Measurements from ENCODE around the gene TOM1L2. TPM values are rescaled to one million over a fixed set of nuclear protein-coding genes. Genes with fewer than 3 reads are reported as not detected.

The TOM1L2 gene
- total and polyA plus RNA-seq, 2 of the 4 experiments (the other 2 are of a cell fraction) = 34.4 to 51.7 TPM

DNA sequence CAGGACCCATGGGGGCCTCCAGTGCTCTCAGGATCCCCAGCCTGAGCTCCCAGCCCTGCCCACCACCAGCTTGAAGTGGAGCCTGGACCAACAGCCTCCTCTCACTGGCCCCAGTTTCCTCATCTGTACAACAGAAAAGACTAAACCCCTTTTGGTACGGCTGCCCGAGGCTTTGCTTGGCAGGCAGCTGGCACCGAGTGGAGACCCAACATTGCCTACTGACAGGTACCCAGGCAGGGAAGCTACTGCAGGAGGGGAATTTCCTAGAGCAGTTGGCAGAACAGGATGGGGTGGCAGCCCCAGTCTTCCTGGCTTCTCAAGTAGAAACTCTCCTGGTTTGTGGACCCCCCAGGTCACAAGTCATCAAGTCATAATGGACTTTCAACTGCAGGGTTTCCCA, 149.6 kb downstream of the TOM1L2 start:
- peak overlapping the region; percentile 93; the same call in 1 of the 2 replicates for H3K4me2 ChIP-seq (ENCODE audit: low read depth, low read length)
- H2AK9ac ChIP-seq (replicated peaks; ENCODE audit: low read depth, low read length, poor library complexity) = peak overlapping the region; percentile 83
- dilution Hi-C loops (cut with HindIII; ENCODE audit: low sequenced_read_pairs, unreplicated experiment) = no loop called here
- no peak overlapping the region; the same call in 1 of the 2 replicates for H3K27ac ChIP-seq (ENCODE audit: insufficient read depth, low read length)
- H2BK120ac ChIP-seq (ENCODE audit: low read depth, low read length) = peak overlapping the region; percentile 47; the same call in 1 of the 2 replicates
- H4K5ac ChIP-seq (ENCODE audit: low read depth, low read length) = no peak overlapping the region
- peak overlapping the region; percentile 5; the same call in 1 of the 2 replicates for H3K18ac ChIP-seq (ENCODE audit: low read depth, low read length)
- no peak overlapping the region; the same call in 1 of the 2 replicates for H4K91ac ChIP-seq (ENCODE audit: insufficient read depth, low read depth, low read length)
- no peak overlapping the region; the same call in 1 of the 2 replicates for H3K9ac ChIP-seq (ENCODE audit: low read depth, low read length)
- no peak overlapping the region for H3K4me3 ChIP-seq (ENCODE audit: insufficient read depth, low read depth, low read length)
- ATAC-seq (ENCODE audit: low read depth) = no peak
- ChIA-PET POLR2A (ENCODE audit: unreplicated experiment) (no interaction called here), CTCF (no interaction called here)
- no peak for DNase-seq
- peak overlapping the region; percentile 35; the same call in 1 of the 2 replicates for H2BK20ac ChIP-seq (ENCODE audit: low read depth, low read length)
- H4K20me1 ChIP-seq (ENCODE audit: insufficient read depth, low read length) = peaks cover 85% of the 10 kb centered on the region
- no peaks in the 10 kb centered on the region for H3K27me3 ChIP-seq (ENCODE audit: control insufficient read depth, insufficient read depth, low read length)
- peaks cover 22% of the 10 kb centered on the region for H3K36me3 ChIP-seq (ENCODE audit: control insufficient read depth, insufficient read depth, low read length)
- no peak overlapping the region for H3K56ac ChIP-seq (ENCODE audit: extremely low read depth, insufficient read depth, low read length)
- in situ Hi-C loops (cut with MboI; ENCODE audit: low sequenced_read_pairs) = no loop called here
- no peak overlapping the region for H2AFZ ChIP-seq (replicated peaks; ENCODE audit: low read length, poor library complexity)
- H3K14ac ChIP-seq (replicated peaks; ENCODE audit: low read depth, low read length) = peak overlapping the region; percentile 40; the same call in 1 of the 2 replicates
- peak overlapping the region; percentile 51; the same call in 1 of the 2 replicates for H2AK5ac ChIP-seq (ENCODE audit: low read depth, low read length)
- H2BK5ac ChIP-seq (ENCODE audit: low read depth, low read length, poor library complexity, severe bottlenecking) = no peak overlapping the region
- 100% methylated on average over 1 of the region's 3 CpGs; no CpG with 5 or more reads in 1 of the 2 experiments for WGBS, 2 experiments (ENCODE audit: extremely low coverage in 2 of 2, insufficient read length in 1 of 2)
- H3K4ac ChIP-seq (ENCODE audit: low read depth, low read length) = peak overlapping the region; percentile 58
- no TSS peak for BruUV-seq (replicated peaks)
- peaks cover 57% of the 10 kb centered on the region for H3K4me1 ChIP-seq (ENCODE audit: control insufficient read depth, insufficient read depth, low read length)
- no peaks in the 10 kb centered on the region for H3K9me3 ChIP-seq (ENCODE audit: control insufficient read depth, insufficient read depth, low read length)
- peaks cover 42% of the 10 kb centered on the region for H3K9me1 ChIP-seq (ENCODE audit: insufficient read depth, low read length)
- TF ChIP-seq RAD21 (IDR thresholded peaks at IDR 0.05; ENCODE audit: low read length) (no peak), ELK1 (IDR thresholded peaks at IDR 0.05; ENCODE audit: borderline replicate concordance, low read depth, low read length) (no peak), RFX5 (IDR thresholded peaks at IDR 0.05; ENCODE audit: low read depth, low read length) (no peak), BHLHE40 (IDR thresholded peaks at IDR 0.05; ENCODE audit: low read depth, low read length) (no peak), CEBPB (IDR thresholded peaks at IDR 0.05; ENCODE audit: low read depth, low read length) (no peak), MAFK (IDR thresholded peaks at IDR 0.05; ENCODE audit: low read depth, low read length) (no peak), NFE2L2 (IDR thresholded peaks at IDR 0.05; ENCODE audit: low read depth, low read length) (no peak), MAZ (IDR thresholded peaks at IDR 0.05; ENCODE audit: borderline replicate concordance, low read depth, low read length) (no peak), CHD1 (IDR thresholded peaks at IDR 0.05; ENCODE audit: low read depth, low read length) (no peak), RCOR1 (IDR thresholded peaks at IDR 0.05; ENCODE audit: insufficient replicate concordance, low read length) (no peak), MXI1 (IDR thresholded peaks at IDR 0.05; ENCODE audit: borderline replicate concordance, low read depth, low read length) (no peak), FOS (IDR thresholded peaks at IDR 0.05; ENCODE audit: low read depth, low read length) (no peak), SMC3 (IDR thresholded peaks at IDR 0.05; ENCODE audit: low read depth, low read length) (no peak)
- TF ChIP-seq, protein P1, sequence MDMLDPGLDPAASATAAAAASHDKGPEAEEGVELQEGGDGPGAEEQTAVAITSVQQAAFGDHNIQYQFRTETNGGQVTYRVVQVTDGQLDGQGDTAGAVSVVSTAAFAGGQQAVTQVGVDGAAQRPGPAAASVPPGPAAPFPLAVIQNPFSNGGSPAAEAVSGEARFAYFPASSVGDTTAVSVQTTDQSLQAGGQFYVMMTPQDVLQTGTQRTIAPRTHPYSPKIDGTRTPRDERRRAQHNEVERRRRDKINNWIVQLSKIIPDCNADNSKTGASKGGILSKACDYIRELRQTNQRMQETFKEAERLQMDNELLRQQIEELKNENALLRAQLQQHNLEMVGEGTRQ (IDR thresholded peaks at IDR 0.05; ENCODE audit: low read depth, low read length) = no peak
- TF ChIP-seq, protein P2, sequence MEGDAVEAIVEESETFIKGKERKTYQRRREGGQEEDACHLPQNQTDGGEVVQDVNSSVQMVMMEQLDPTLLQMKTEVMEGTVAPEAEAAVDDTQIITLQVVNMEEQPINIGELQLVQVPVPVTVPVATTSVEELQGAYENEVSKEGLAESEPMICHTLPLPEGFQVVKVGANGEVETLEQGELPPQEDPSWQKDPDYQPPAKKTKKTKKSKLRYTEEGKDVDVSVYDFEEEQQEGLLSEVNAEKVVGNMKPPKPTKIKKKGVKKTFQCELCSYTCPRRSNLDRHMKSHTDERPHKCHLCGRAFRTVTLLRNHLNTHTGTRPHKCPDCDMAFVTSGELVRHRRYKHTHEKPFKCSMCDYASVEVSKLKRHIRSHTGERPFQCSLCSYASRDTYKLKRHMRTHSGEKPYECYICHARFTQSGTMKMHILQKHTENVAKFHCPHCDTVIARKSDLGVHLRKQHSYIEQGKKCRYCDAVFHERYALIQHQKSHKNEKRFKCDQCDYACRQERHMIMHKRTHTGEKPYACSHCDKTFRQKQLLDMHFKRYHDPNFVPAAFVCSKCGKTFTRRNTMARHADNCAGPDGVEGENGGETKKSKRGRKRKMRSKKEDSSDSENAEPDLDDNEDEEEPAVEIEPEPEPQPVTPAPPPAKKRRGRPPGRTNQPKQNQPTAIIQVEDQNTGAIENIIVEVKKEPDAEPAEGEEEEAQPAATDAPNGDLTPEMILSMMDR (conservative IDR thresholded peaks at IDR 0.05; ENCODE audit: low read depth, low read length) = no peak
- intact Hi-C loops (cut with micrococcal nuclease) = no loop called here
- no peak overlapping the region for H2BK15ac ChIP-seq (ENCODE audit: low read depth, low read length)
- H3K79me1 ChIP-seq (ENCODE audit: low read depth in 1 of 2, low read length in 2 of 2) = peaks cover 41 to 97% of the 10 kb centered on the region in 2 experiments
- H4K8ac ChIP-seq (ENCODE audit: low read depth in 2 of 2, low read length in 2 of 2) = no peak overlapping the region; a peak in 1 of 4 replicates
- peak overlapping the region; percentile 68 for H3K23ac ChIP-seq (ENCODE audit: low read depth, low read length)

Measured in IMR-90 (cell line).